AG20443 (cell line): ENCODE data around the gene GCSAML.
A peak's percentile ranks its signal among the peaks of the same experiment; 100 is the strongest.
"Not testable (repeated sequence)": the region's sequence is repeated elsewhere in the genome, so short reads cannot be mapped to it uniquely, and the experiment has no call there.

ENCODE experiments used
- DNase-seq: peaks from one replicate; pipeline ENCODE4 v3.0.0; 2012; ENCODE audit warnings: low spot score, mixed read lengths

Gene GCSAML

DNA sequence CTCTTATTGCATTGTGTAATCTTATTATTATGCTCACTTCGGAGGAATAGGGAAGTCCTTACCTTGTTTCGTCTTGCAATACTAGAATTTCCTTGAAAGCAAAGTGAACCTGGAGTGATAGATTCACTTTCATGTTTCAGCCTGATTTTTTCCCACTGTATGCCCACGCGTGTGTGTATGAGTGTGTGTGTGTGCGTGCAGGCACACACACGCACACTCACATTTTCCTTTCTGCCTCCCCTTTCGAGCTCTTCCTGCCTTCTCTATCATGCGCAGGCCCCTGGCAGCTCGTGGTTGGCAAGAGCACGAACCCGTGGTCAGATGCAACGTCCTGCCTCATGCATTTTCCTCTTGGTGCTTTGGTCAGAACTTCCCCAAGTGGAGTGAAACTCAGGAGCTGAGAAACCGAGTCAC, at the start of gene GCSAML:
GCSAML (plus strand) TSS at position 366 of the 414 bp plus-strand sequence. CDS start 58 bp downstream, outside the sequence.
- no peak for DNase-seq

- DNase-seq, result no peak
Measured at GRCh38 chr1:247500865-247501264, 48.1 kb upstream of the GCSAML start.

DNA sequence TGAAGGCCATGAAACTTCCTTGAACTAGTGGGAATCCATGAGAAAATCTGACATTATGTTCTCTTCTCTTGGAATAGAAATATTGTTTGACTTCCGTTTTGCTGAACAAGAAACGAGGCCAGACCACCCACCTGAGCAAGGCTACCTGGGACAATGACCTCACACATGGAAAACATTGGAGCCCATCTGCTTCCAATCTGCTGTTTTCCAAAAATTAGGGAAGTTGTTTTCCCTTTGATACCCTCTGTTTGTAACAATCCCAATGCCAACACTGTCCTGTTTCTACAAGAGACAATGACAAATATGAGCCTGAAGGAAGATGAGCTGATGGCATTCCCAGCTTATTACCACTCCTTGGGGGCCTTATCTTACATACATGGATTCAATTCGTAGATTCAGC, 42.1 kb upstream of the GCSAML start:
- no peak for DNase-seq

DNA sequence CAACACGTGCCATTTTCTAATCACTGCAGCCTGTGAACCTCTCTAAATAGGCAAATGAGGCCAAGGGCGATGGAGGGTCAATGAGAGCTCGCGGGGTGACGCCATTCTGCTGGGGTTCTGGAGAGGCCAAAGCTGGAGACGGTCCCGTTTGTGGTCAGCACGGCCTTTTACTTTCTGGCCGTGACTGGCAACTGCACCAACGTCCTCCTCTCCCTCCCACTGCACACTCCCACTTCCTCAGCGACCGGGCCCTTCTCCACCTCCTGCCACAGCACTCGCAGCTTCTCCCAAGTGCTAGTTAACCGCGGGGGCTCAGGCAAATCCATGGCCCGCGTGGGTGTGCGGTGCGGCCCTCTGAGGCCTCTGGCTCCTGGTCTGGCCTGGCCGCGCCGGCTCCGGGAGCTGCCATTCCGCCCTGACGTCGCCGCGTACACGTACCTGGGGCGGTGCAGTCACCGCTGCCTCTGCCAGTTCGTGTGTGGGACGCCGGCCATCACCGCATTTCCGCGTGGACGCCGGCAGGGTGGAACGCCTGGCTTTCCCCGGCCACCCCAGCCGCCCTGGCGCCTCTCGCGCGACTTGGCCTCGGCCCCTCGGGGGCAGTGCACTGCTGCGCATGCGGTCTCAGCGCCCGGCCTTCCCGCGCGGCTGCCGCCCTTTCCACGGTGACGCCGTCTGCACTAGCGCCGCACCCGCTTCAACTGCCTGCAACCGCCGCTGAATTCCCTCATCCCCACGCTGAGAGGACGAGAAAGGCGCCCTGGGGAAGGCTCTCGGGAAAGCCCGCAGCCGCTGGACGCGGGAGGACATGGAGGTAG, 30.9 kb upstream of the GCSAML start:
- DNase-seq, result peak; percentile 41

- no peak for DNase-seq
Measured at GRCh38 chr1:247518613-247518891, 30.4 kb upstream of the GCSAML start.

DNA sequence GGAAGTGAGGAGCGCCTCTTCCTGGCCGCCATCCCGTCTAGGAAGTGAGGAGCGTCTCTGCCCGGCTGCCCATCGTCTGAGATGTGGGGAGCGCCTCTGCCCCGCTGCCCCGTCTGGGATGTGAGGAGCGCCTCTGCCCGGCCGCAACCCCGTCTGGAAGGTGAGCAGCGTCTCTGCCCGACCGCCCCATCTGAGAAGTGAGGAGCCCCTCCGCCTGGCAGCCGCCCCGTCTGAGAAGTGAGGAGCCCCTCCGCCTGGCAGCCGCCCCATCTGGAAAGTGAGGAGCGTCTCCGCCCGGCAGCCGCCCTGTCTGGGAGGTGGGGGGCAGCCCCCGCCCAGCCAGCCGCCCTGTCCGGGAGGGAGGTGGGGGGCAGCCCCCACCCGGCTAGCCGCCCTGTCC, 27.0 kb upstream of the GCSAML start:
- not testable (repeated sequence) for DNase-seq

DNA sequence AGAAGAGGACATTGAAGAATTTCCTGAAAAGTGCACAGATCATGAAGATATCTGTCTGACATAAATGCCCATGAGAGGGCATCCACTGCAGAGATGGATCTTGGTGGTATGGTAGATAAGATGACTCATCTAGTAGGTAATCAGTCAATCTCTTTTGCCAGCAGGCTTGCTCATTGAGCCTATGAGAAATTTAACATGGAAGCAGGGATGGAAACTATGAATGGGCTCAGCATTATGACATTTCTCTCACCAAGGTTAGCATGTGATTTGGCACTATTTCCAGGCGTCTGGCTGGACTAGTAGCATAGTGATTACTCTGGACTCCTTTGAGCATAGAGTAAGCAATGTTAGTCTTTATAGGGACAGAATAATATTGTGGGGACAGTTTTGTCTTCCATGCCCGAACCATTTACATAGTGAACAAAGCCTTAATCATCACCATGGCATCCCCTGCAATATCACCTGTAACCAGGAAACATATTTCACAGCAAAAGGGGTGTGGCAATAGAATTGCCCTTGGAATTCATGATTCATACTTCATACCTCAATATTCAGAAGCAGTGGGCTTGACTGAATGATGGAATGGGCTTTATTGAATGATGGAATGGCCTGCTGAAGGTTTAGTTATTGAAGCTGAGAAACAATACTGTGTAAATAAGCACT, 20.0 kb upstream of the GCSAML start:
- DNase-seq, result no peak

GRCh38 chr1:247529771-247530355, 19.1 kb upstream of the GCSAML start:
- no peak for DNase-seq

DNA sequence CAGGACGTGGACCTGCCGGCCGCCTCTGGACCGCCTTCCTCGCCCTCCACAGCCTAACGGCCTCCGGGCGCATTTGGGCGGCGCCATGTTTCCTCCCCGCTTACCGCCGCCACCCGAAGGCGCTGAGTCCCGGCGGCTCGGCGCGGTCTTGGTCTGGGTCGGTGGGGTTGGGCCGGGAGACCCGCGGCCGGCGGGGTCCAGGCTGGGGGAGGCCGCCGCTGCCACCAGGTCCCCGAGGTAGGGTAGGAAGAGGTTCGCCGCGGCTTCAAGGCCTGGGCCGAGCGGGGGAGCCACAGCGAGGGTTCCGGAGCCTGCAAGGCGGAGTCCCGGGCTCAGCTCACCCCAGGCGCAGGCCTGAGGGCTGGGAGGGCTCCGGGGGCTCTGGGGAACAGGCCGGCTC, 18.1 kb upstream of the GCSAML start:
- peak; percentile 10 for DNase-seq

GRCh38 chr1:247531937-247532336, 17.0 kb upstream of the GCSAML start:
- DNase-seq, result no peak

DNA sequence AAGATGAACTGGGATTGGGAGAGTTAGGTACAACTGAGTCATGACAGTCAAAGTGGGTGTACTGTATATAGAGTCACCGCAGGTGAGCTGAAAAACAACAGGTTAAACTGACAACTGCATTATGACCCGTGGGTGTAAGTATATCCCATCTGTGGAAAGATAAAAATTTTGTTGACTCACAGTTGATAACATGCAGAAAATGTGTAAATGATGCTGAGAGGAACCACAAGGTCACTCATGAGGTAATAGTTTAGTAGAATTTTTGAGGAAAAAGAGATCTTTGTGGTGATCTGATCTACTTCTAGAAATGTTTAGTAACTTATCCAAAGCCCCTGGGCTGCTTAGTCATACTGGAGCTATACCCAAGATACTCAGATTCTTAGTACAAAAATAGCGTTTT, 13.5 kb upstream of the GCSAML start:
- no peak for DNase-seq

- no peak for DNase-seq
Measured at GRCh38 chr1:247536340-247536739, 12.6 kb upstream of the GCSAML start, which contains the start of gene OR2C3. Gene OR2C3 (minus strand): TSS chr1:247536440. CDS start chr1:247532511, 3,929 bp downstream.

GRCh38 chr1:247538561-247538960, 10.4 kb upstream of the GCSAML start:
- no peak for DNase-seq

- no peak for DNase-seq
Measured at GRCh38 chr1:247539215-247539614, 9.7 kb upstream of the GCSAML start.

- no peak for DNase-seq
Measured at GRCh38 chr1:247540581-247540980, 8.4 kb upstream of the GCSAML start.

DNA sequence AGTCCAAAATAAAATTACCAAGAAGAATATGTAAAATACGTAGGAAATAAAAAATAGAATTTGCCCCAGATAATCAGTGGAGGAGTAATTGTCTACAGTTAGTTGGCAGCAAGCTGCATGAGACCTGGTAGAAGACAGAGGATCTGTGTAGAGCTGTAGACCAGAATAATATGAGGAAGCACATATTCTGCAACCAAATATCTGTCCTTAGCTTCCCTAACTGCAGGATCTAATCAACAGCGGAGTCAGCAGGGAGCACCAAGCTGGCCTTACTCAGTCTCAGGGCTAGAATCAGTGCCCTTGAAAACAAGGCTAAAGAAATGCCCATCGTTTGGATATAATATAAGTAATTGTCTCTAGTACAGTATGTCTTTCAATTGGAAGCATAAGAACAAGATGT, 6.1 kb upstream of the GCSAML start:
- no peak for DNase-seq

DNA sequence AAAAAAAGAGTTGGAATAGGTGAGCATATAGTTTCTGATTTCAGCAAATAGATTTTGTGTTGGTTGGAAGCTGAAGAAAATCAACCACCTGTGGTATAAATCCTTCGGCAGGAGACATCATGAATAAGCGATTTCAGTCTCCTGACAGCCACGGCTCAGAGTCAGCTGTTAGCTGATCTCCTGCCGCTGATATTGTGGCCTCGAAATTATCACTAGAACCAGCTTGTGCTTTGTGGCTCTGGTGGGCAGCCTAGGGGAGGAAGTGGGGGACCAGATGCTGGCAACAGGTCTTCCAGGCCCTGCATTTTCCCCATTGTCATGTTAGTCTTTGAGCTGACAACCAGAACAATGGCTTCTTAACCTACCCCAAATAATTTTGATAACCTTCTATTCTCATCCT, 842 bp upstream of the GCSAML start:
- no peak for DNase-seq

DNA sequence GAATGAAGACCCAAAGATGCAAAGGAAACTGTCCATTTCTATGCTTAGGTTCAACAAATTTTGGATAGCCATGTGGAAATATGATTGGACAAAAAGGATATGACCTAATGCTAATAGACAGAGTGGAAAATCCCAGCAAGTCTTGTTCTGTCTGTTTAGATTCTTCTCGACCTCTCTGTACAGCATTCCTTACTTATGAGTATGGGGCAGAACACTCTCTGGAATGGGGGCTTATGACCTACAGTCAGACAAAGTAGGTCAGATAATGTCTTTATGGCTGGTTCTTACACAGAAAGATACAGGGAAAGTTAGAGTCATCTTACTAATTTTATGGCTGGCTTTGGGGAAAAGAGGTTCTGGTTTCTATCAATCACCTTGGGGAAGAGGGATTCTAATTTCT, 2.8 kb downstream of the GCSAML start:
- DNase-seq, result no peak

GRCh38 chr1:247552231-247552630, 3.3 kb downstream of the GCSAML start:
- DNase-seq, result no peak

- no peak for DNase-seq
Measured at GRCh38 chr1:247557926-247558674, 9.2 kb downstream of the GCSAML start.

- DNase-seq, result no peak
Measured at GRCh38 chr1:247561711-247562110, 12.8 kb downstream of the GCSAML start.

- DNase-seq, result no peak
Measured at GRCh38 chr1:247562198-247562597, 13.3 kb downstream of the GCSAML start.

DNA sequence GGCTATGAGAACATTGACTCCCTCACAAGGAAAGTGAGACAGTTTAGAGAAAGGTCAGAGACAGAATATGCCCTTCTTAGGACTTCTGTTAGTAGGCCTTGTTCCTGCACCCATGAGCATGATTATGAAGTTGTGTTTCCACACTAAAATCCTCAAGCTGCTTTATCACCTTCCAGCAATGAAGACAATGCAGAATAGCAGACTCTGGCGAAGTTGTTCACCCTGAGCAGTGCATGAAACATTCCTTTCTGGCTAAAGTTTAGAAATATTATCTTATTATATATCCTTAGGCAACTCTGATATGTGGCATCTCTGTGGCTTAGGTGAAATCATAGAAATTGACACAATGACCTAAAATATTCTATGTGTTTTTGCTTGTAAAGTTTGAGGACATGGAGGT, 25.3 kb downstream of the GCSAML start:
- no peak for DNase-seq
